Limb (tissue), 2 donors: ENCODE results near the gene FBRS.

Experiments used
- DNase-seq, 2 donors: peaks; one replicate each; pipeline ENCODE4 v3.0.0-alpha.2; 2016; ENCODE audit errors: extremely low spot score in 2 of 2

The FBRS gene

GRCh38 chr16:30644334-30644830, 13.8 kb upstream of the FBRS start:
- no peak for DNase-seq

GRCh38 chr16:30645727-30646126, 12.5 kb upstream of the FBRS start:
- DNase-seq, result no peak

GRCh38 chr16:30647274-30647571, 11.0 kb upstream of the FBRS start:
- DNase-seq, result no peak

- peak in 1 of 2 donors; percentile 8 for DNase-seq
Observed at GRCh38 chr16:30649725-30650368, 8.4 kb upstream of the FBRS start.

GRCh38 chr16:30650369-30651123, 7.7 kb upstream of the FBRS start, which contains the start of gene PRR14:
TSS of gene PRR14 (plus strand) at chr16:30650960. CDS start at chr16:30651646, 686 bp downstream.
- DNase-seq, result peak; percentile 99

GRCh38 chr16:30651124-30652004, 6.9 kb upstream of the FBRS start:
- peak; percentile 8 to 74 for DNase-seq

- DNase-seq, result no peak
Observed at GRCh38 chr16:30652005-30652296, 6.3 kb upstream of the FBRS start.

- no peak for DNase-seq
Observed at GRCh38 chr16:30652718-30653117, 5.5 kb upstream of the FBRS start.

- no peak for DNase-seq
Observed at GRCh38 chr16:30654856-30655255, 3.4 kb upstream of the FBRS start.

GRCh38 chr16:30655815-30656347, 2.4 kb upstream of the FBRS start:
- no peak for DNase-seq

GRCh38 chr16:30656388-30656787, 1.8 kb upstream of the FBRS start:
- no peak for DNase-seq

GRCh38 chr16:30656974-30657865, 1.0 kb upstream of the FBRS start:
- DNase-seq, result no peak

- DNase-seq, result peak in 1 of 2 donors; percentile 98
Observed at GRCh38 chr16:30658731-30659506, 688 bp downstream of the FBRS start.

GRCh38 chr16:30659507-30660423, 1.5 kb downstream of the FBRS start:
- DNase-seq, result peak in 1 of 2 donors; percentile 57

- no peak for DNase-seq
Observed at GRCh38 chr16:30660424-30661261, 2.4 kb downstream of the FBRS start.

- DNase-seq, result no peak
Observed at GRCh38 chr16:30662449-30662848, 4.2 kb downstream of the FBRS start.

- DNase-seq, result no peak
Observed at GRCh38 chr16:30663038-30663437, 4.8 kb downstream of the FBRS start.

GRCh38 chr16:30663820-30664219, 5.6 kb downstream of the FBRS start:
- no peak for DNase-seq
